ENCODE data around the gene LOX.

The LOX gene

GRCh38 chr5:122081541-122081940, 3.5 kb upstream of the LOX start:
- H3K27ac ChIP-seq, result no peak overlapping the region
- TF ChIP-seq CTCF (conservative IDR thresholded peaks at IDR 0.05), result no peak

- peak overlapping the region; percentile 35 for H3K27ac ChIP-seq
- no peak for TF ChIP-seq CTCF (conservative IDR thresholded peaks at IDR 0.05)
Observed at GRCh38 chr5:122077366-122078115, 518 bp downstream of the LOX start.

GRCh38 chr5:122076669-122077365, 1.2 kb downstream of the LOX start:
- H3K27ac ChIP-seq, result peak overlapping the region; percentile 35
- TF ChIP-seq CTCF (conservative IDR thresholded peaks at IDR 0.05), result peak; percentile 89

GRCh38 chr5:122076050-122076461, 2.0 kb downstream of the LOX start:
- TF ChIP-seq CTCF (conservative IDR thresholded peaks at IDR 0.05), result no peak
- no peak overlapping the region for H3K27ac ChIP-seq

GRCh38 chr5:122073864-122074263, 4.2 kb downstream of the LOX start:
- TF ChIP-seq CTCF (conservative IDR thresholded peaks at IDR 0.05), result no peak

GRCh38 chr5:122073018-122073417, 5.0 kb downstream of the LOX start:
- TF ChIP-seq CTCF (conservative IDR thresholded peaks at IDR 0.05), result no peak
- no peak overlapping the region for H3K27ac ChIP-seq

More at GRCh38 chr5:122073864-122074263, 4.2 kb downstream of the LOX start:
- no peak overlapping the region for H3K27ac ChIP-seq

GRCh38 chr5:122067390-122067789, 10.7 kb downstream of the LOX start:
- no peak for TF ChIP-seq CTCF (conservative IDR thresholded peaks at IDR 0.05)
- no peak overlapping the region for H3K27ac ChIP-seq
